ENCODE measurements around the gene RNF167.
"Not testable (repeated sequence)": the region's sequence is repeated elsewhere in the genome, so short reads cannot be mapped to it uniquely, and the experiment has no call there.

RNF167 gene

DNA sequence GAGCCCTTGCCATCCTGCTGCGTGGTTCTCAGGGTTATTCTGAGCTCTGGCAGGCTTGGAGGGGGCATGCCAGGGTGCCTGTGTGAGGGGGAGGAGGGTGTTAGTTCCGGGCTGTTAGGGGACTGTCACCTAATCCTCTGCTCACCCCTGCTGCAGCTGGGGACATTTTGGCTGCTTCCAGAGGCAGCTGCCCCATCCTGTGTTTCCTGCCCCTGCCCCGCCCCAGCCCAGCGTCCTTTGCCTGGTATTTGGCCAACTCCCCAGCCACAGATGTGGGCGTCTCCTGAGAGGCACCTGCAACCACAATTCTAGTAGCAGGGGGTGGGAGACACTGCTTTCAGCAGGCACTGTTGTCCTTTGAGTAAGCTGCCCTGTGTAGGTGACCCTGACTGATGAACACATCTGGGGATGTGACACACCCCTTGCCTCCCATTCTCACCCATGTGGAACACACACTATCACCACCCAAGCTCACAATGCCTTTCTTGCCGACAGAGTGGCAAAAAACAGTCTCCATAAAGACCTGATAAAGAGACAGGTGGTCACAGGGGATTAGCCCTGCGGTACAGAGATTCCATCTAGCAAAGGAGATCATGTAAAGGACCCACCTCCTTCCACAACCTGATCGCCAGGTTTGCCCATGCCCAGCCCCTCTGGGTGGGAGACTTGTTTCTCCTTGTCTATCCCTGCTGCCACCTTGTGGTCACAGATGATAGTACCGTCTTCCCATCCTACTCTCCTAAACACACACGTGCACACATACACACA lies 36.8 kb upstream of the RNF167 start, which contains the start of gene CHRNE:
Gene CHRNE, minus strand, starts transcription at position 48 of the 768 bp plus-strand sequence. Its CDS starts 35 bp downstream, at position 13.
- peak; percentile 80 for DNase-seq

DNA sequence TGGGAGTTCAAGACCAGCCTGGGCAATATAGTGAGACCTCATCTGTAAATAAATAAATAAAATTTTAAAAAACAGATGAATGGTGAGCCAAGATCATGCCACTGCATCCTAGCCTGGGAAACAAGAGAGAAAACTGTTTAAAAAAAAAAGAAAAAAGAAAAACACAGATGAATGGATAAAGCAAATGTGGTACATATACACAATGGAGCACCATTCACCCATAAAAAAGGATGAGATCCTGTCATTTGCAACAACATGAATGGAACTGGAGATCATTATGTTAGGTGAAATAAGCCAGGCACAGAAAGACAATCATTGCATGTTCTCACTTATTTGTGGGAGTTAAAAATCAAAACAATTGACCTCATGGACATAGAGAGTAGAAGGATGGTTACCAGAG lies 33.4 kb upstream of the RNF167 start:
- DNase-seq: not testable (repeated sequence)

DNA sequence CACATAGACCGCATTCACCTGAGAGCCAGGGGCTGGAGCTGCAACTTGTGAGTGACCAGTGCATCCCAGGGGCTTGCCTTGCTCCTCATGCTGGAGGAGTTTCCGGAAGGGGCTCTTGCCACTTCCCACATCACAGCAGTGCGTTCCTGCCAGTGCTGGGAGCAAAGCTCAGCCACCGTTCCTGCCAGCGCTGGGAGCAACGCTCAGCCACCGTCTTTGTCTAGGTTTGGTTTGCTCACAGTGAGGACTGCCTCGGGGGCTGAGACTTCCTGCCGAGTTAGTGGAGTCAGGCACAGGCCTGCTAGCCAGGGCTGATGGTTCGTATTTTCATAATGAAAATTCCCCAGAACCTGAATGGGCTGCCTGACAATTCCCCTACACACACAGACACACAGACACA lies 31.8 kb upstream of the RNF167 start:
- DNase-seq: no peak

DNA sequence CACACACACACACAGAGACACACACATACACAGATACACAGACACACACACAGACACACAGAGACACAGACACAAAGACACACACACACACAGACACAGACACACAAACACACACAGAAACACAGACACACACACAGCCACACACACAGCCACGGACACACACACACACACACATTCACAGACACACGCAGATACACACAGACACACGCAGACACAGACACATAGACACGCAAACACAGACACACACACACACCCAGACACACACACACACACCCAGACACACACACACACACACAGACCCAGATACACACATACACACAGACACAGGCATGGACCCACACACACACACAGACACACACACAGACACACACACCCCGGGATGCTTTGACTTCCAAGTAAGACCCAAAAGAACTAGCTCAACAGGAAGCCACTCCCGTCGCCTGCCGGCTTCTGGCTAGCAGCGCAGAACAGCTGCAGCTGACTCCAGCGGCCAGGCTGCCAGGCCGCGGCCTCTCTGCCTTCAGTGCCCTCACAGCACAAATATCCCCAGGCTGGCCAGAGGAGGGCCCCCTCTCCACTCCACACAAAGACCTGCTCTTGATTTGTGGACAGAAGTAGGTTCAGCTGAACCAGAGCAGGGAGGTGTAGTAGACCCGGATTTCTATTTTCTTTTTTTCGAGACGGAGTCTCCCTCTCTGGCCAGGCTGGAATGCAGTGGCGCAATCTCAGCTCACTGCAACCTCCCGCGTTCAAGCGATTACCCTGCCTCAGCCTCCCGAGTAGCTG lies 31.2 kb upstream of the RNF167 start:
- peak; percentile 84 for DNase-seq

DNA sequence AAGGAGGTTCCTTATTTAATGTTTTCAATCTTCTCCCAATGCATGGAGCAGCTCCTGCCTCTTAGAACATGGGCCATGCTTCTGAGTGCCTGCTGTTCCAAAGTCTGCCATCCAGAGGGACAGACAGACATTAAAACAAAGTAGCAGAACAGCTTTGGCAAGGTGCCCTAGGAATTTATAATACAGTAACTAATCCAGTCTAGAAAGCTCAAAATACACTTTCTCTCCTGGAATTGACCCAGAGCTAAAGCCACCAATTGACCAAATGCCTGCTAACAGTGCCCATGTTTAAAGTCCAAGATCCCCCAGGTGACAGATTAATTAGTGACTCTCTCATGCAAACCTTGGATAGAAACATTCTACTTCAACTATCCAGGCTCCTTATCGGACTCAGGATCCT lies 26.1 kb upstream of the RNF167 start:
- DNase-seq: no peak

DNA sequence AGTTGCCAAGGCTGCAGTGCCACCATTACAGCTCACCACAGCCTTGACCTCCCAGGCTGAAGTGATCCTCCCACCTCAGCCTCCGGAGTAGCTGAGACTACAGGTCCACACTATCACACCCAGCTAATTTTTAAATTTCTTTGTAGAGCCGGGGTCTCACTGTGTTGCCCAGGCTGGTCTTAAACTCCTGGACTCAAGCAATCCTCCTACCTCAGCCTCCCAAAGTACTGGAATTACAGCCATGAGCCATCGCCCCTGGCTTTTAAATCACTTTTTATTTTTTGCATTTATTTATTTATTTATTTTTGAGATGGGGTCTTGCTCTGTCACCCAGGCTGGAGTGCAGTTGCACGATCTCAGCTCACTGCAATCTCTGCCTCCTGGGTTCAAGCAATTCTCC lies 25.5 kb upstream of the RNF167 start:
- not testable (repeated sequence) for DNase-seq

DNA sequence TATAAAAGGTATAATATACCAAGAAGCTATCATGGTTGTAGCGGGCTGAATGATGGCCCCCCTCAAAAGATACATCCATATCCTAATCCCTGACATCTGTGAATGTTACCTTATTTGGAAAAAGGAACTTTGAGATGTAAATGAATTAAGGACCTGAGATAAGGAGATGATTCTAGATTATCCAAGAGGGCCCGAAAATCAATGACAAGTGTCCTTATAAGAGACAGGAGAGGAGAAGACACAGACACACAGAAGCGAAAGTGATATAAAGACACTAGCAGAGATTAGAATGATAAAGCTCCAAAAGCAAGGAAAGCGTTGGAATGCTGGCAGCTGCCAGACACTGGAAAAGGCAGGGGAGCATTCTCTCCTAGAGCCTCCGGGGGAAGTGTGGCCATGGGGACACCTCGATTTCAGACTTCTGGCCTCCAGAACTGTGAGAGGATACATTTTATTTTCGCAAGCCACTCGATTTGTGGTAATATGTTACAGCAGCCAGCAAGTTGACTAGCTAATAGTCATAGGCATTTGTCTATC lies 20.5 kb upstream of the RNF167 start:
- no peak for DNase-seq

DNA sequence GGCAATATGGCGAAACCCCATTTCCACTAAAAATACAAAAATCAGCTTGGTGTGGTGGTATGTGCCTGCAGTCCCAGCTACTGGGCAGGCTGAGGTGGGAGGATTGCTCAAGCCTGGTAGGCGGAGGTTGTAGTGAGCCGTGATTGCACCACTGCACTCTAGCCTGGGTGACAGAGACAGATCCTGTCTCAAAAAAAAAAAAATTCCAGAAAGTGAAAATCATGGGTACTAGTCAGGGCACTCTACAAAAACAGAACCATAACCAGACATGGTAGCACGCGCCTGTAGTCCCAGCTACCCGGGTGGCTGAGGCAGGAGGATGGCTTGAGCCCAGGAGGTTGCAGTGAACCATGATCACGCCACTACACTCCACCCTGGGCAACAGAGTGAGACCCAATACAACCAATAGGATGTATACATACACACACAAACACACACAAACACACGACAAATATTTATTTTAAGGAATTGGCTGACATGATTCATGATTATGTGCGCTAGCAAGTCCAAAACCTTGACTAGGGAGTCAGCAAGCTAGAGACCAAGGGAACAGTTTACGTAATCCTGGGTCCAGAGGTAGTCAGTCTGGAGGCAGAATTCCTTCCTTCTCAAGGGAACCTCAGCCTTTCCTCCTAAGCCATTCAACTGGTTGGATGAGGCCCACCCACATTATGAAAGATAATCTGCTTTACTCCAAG lies 19.6 kb upstream of the RNF167 start:
- DNase-seq: peak; percentile 38

DNA sequence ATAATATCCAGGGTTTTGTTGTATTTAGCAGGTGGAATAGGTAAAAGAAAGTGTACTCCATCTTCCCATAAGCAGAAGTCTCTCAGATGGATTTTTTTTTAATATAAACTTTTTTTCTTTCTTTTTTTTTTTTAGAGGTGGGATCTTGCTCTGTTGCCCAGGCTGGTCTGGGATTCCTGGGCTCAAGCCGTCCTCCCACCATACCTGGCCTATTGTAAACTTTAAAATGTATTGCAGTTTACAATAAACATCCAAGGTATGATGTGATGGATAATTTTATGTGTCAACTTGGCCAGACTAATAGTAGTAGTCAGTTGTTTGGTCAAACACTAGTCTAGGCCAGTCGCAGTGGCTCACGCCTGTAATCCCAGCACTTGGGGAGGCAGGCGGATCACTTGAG lies 18.7 kb upstream of the RNF167 start:
- no peak for DNase-seq

DNA sequence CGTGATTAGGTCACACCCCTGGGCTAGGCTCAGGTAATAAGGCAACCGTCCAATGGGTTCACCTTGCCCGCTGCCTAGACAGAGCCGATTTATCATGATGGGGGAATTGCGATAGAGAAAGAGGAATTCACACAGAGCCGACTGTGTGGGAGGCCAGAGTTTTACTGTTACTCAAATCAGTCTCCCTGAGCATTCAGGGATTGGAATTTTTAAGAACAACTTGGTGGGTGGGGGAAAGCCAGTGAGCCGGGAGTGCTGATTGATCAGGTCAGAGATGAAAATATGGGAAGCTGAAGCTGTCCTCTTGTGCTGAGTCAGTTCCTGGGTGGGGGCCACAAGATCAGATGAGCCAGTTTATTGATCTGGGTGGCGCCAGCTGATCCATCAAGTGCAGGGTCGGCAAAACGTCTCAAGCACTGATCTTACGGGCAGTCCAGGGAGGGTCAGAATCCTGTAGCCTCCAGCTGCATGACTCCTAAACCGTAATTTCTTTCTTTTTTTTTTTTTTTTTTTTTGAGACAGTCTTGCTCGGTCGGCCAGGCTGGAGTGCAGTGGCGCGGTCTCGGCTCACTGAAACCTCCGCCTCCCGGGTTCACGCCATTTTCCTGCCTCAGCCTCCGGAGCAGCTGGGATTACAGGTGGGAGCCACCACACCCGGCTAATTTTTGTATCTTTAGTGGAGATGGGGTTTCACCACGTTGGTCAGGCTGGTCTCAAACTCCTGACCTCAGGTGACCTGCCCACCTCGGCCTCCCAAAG lies 13.3 kb upstream of the RNF167 start:
- DNase-seq: not testable (repeated sequence)

DNA sequence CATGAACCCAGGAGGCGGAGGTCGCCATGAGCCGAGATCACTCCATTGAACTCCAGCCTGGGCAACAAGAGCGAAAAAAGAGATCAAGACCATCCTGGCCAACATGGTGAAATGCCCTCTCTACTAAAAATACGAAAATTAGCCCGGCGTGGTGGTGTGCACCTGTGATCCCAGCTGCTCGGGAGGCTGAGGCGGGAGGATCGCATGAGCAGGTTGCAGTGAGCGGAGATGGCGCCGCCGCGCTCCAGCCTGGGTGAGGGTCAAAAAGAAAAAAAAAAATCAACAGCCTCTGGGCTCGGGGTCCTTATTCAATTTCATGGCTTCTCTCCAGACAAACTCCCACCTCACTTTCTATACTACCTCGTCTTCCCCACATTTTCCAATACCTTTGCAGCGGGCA lies 11.2 kb upstream of the RNF167 start:
- no peak for DNase-seq

DNA sequence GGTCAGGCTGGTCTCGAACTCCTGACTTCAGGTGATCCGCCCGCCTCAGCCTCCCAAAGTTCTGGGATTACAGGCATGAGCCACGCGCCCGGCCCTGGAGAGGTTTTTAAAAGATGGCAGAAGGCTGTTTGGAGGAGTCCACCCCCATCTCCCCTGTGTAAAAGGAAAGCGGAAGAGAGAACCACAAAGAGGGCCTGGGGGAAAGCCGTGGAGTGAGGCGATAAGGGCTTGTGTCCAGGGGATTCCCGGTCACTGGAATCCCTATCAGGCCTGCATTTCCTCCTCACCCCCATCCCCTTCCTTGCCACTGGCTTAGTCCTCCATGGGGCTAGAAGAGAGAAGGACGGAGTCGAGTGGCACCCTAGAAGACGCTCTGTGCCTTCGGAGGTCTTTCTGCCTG lies 8.1 kb upstream of the RNF167 start, which contains the start of gene GP1BA:
Gene GP1BA, plus strand, starts transcription at position 315 of the 400 bp plus-strand sequence. CDS start 328 bp downstream, outside the sequence.
- DNase-seq: no peak

DNA sequence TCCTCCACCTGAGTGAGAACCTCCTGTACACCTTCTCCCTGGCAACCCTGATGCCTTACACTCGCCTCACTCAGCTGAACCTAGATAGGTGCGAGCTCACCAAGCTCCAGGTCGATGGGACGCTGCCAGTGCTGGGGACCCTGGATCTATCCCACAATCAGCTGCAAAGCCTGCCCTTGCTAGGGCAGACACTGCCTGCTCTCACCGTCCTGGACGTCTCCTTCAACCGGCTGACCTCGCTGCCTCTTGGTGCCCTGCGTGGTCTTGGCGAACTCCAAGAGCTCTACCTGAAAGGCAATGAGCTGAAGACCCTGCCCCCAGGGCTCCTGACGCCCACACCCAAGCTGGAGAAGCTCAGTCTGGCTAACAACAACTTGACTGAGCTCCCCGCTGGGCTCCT lies 7.3 kb upstream of the RNF167 start:
- DNase-seq: no peak

DNA sequence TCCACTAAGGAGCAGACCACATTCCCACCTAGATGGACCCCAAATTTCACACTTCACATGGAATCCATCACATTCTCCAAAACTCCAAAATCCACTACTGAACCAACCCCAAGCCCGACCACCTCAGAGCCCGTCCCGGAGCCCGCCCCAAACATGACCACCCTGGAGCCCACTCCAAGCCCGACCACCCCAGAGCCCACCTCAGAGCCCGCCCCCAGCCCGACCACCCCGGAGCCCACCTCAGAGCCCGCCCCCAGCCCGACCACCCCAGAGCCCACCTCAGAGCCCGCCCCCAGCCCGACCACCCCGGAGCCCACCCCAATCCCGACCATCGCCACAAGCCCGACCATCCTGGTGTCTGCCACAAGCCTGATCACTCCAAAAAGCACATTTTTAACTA lies 6.4 kb upstream of the RNF167 start:
- no peak for DNase-seq

DNA sequence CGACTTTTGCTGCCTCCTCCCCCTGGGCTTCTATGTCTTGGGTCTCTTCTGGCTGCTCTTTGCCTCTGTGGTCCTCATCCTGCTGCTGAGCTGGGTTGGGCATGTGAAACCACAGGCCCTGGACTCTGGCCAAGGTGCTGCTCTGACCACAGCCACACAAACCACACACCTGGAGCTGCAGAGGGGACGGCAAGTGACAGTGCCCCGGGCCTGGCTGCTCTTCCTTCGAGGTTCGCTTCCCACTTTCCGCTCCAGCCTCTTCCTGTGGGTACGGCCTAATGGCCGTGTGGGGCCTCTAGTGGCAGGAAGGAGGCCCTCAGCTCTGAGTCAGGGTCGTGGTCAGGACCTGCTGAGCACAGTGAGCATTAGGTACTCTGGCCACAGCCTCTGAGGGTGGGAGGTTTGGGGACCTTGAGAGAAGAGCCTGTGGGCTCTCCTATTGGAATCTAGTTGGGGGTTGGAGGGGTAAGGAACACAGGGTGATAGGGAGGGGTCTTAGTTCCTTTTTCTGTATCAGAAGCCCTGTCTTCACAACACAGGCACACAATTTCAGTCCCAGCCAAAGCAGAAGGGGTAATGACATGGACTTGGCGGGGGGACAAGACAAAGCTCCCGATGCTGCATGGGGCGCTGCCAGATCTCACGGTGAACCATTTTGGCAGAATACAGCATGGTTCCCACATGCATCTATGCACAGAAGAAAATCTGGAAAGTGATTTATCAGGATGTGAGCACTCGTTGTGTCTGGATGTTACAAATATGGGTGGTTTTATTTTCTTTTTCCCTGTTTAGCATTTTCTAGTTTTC lies 5.7 kb upstream of the RNF167 start:
- no peak for DNase-seq

DNA sequence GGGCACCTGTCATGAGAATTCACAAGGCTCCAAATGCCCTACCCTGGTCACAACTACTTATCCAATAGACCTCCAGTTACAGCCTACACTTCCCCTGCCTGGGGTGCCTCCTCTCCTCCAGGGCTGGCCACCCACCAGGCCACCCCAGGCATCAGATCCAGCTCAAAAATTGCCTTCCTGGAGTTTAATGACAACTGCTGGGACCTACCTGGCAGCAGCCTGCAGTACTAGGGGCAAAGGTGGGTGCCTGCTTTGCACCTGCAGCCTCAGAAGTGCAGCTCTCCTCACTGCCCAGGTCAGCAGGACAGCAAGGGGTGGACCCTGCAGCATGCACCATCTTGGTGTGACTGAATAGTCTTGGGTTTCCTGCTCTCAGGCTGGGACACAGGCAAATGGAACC lies 4.4 kb upstream of the RNF167 start:
- DNase-seq: no peak

DNA sequence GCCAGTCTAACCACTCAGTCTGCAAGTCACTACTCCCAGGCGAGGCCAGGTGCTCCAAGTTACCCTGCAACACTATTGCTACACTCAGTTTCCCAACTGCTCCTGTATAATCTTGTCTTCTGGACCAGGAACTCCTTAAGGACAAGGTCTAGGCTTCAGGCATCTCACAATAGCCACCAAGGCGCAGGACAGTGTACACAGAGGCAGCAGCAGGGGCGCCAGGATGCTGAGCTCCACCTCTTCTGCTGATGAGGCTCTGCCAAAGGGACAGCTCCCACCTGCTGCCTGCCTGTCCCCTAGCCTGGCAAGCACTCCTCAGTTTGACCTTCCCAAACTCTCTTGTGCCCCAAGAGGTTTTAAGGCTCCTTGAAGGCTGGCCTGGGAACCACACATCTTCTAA lies 3.6 kb upstream of the RNF167 start:
- no peak for DNase-seq

DNA sequence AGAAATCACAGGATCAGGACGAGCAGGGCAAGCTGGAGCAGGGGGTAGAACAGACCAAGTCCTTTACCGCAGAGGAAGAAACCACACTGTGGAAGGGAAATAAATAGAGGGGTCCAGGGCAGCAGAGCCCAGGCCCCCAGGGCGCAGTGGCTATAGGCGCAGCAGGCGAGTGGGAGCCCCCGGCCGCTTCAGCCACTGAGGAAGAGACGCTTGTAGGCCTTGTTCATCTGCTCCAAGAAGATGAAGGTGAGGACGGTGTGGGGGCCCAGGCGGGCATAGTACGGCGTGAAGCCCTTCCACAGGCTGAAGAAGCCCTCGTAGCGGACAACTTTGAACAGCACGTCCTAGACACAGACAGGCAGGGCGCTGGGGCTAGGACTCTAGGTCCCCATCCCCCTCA lies 2.5 kb upstream of the RNF167 start:
- DNase-seq: no peak

DNA sequence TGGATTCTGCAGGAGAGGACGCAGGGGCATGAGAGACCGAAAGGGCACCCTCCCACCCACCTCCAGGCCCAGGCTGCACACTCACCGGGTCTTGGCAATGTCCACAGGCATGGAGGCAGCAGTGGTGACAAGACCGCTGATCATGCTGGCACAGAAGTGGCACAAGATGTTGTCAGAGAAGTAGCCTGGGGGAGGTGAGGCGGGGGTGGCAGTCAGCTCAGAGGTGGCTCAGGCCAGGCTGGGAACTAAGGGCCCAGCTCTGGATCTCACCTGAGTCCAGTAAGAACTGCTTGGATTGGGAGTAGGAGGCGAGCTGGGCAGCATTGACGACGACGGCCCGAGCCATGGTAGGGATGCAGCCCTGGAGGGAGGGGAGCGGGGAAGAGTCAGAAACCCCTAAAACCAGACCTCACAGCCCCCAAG lies 2.0 kb upstream of the RNF167 start:
- DNase-seq: no peak

DNA sequence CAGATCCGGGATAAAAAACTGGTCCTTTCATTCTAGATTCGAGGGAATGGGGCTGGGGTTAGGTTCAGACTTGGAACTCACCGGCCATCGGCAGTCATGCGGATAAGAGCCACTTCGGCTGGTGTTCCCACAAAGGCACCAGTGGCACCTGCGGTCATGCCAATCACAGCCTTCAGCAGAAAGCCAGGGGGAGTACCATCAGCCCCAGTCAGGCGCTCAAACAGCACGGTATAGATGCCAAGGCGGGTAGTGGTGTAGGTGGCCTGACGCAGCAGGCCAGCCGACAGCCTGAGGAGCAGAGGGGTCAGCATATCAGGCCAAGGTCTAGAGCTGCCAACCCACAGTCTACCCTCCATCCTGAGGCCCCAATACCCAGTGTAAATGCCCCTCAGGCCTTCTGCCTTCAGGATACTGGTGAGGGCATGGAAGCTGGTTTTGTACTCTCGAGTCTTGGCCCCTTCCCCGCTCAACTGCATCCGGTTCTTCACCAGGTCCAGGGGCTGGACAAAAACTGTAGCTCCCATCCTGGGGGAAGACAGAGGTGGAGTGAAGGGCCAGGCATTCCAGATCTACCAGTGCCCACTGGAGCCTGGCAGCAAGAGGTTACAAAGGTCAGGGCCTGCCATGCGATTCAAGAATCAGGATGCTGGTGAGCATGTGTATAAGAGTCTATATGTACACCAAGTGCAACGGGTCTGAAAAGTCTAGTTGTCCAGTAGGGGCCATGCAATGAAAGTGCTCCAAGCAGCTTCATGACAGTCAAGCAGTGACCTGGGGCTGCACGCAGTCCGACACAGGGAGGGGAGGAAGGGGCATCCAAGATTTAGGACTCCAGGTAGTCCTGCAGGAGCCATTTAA lies 1.2 kb upstream of the RNF167 start:
- DNase-seq: no peak

DNA sequence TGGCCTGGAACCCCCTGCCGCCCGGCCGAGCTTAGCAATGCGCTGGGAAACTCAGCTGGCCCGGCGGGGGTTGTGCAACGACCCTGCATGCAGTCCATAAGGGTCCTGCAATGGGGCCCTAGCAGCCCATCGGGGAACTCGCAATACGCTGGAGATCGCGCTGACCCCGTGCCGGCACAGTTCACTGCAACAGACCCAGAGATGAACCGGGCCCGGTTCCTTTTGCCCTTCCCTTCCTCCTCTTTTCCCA lies 597 bp upstream of the RNF167 start:
- DNase-seq: no peak

Data from CD4-positive, alpha-beta T cell treated with Interferon gamma for 1 hour (primary cell).